ENCODE measurements around the gene FANK1.

FANK1 gene

DNA sequence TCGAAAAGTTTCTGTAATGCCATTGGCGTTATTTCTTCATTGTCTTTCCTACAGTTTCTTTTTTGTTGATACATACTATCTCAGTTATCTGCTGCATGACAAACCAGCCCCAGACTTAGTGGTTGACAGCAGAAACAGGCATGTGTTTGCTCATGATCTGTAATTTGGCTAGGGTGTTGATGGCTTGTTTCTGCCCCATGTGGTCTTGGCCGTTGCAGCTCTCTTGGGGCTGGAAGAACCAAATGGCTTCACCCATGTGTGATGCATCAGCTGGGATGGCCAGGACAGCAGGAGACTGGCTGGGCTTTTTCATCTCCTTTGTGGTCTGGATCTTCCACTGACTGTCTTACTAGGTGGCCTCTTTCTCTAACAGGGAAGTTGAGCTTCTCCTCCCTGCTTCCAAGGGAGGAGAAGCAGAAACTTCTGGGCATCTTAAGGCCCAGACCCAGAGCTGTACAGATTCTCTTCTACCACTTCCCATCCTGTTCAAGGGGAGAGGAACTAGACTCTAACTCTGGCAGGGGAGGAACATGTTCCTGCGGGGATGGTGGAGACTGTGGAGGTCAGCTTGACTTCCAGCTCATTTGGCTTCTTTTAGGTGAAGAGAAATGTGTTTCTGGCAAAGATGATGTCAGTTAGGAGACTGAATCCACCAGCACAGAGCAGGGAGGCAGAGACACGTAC, 89.3 kb downstream of the FANK1 start:
- DNase-seq, result no peak

DNA sequence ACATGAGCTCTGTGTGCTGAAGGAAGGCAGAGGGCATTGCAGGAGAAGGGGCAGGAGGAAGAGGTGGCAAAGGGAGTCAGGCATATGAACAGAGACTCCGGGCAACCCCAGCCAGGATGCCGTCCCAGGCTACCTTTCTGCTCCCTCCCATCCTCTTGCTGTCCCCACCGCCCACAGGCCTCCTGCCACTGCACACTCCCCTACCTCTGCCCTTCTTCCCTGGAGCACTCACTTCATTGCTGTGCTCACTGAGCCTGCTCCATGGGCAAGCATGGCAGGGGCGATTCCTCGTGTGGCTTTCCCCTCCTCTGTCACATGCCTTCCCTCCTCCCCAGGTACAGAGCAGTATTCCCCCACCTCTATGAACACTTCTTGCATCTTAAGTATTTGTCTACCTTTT, 93.4 kb downstream of the FANK1 start:
- no peak for DNase-seq

DNA sequence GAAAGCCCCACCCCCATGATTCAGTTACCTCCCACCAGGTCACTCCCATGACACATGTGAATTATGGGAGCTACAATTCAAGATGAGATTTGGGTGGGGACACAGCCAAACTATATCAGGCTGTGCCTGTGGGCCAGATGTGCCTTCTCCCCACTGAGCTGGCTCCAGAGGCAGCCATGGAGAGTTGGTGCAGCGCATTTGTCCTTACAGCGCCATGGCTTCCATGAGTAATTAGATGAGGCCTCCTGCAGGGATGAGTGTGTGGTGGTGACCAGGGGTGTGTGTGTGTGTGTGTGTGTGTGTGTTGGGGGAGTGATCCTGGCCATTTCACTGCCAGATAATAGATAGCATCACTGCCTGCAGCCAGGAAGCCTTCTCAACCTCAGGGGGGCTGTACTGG, 94.6 kb downstream of the FANK1 start:
- no peak for DNase-seq

DNA sequence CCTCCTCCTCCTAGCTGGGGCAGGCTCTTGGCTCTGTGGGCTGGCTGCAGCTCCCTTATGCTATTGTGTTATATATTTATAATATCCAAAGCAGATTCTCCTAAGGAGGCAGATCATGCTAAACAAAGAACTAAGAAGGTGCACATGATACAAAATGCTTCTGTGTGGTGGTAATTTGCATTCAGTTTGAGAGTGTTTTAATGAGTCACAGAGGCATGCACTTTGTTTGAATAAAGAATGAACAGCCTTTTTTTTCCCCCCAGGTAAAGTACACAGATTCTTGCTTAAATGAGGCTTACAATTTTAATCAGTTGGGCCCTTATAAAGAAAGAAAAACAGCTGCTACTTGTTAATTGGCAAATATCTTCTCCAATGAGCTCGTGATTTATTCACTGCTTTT, 95.0 kb downstream of the FANK1 start:
- peak in 1 of 51 donors; percentile 35 for DNase-seq

DNA sequence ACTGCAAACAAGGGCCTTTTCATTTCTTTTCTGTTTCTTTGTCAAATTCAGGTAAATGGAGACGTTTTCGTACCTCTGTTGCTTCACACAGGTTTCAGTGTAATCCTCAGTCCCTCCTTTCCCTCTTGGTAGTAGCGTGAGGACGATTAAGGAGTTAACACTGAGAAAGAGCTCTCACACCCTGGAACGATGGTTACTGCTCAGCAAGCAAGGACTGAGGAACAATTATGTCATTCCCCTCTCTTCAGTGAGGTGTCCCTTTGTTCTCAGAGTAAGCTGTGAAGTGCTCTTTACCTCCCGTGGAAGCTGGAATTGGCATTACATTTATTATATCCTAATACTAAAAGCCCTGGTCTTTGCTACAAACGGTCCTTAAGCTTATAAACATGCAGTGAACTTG, 95.9 kb downstream of the FANK1 start:
- DNase-seq, result peak in 1 of 51 donors; percentile 34

DNA sequence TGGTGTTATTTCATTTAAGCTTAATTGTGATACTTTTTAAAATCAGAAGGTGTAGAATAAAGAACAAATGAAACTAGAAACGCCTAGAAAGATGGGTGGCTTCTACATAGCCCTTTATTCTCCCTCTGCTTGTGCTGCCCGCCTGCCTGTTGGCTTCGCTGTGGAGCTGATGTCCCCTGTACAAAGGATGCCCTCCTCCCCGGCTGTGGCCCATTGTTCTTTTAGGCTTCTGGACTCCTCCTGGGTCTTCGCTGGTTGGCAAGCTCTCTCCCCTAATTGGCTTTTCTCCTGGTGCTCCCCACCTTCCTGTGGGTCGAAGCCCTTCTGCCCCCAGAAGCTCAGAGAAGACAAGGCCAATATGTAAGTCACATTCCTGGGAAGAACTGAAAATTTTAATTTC, 98.2 kb downstream of the FANK1 start:
- DNase-seq, result no peak

DNA sequence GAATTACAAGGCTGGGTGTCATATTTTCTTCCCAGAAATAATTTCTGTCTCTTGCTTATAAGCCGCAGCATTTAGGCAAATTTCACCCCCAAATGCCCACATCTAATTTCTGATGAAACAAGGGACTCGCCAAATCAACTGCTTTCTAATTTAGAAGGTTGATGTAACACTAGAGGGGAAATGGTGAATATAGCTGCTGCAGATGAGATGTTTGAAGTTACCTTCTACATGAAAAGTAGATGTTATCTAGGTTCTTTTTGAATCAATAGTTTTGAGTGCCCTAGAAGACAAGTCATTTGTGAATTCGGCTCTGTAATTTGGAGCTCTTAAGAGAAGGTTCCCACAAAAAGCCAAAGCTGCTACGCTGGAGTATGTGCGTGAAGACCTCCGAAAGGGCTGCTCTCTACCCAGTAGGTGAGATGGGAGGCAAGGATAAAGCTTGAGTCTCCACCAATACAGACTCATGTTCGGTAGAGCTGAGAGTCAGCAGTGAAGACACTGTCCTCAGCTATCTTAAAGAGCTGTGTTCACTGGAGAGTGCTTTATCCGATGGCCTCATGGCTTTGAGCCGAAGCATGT, 99.5 kb downstream of the FANK1 start:
- no peak for DNase-seq

DNA sequence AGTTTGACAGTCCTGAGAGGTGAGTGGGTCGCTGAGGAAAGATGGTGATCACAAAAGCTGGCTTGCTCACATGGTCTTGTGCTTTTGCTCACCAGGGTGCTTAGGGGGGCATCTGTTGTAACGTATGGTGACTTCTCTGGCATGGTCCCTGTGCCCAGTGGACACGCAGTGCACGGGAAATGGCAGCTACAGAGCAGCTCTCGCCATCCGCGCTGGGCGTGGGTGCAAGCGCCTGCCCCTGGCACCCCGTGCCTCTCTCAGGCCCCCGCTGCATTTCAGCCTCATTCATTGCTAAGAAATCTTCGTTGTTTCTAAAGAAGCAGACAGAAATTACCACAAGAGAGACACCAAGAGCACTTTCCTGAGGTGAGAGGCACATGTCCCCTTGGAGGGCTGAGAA, 101.2 kb downstream of the FANK1 start:
- DNase-seq, result no peak

DNA sequence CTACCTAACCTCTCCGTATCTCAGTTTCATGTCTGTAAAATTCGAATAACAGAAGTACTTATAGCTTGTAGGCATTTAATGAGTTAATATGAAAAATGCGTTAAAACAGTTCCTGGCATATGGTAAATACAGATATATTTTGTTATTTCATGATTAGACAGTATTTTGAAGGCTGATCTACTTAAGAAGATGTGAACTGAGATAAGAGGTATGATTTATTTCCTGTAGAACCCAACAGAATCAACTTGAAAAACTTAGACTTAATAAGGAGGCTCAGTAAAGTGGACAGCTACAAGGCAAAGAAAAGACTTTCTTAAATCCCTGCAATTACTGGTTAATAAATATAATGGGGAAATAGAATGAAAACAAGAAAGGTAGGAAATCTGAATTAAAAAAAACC, 103.3 kb downstream of the FANK1 start:
- DNase-seq, result no peak

DNA sequence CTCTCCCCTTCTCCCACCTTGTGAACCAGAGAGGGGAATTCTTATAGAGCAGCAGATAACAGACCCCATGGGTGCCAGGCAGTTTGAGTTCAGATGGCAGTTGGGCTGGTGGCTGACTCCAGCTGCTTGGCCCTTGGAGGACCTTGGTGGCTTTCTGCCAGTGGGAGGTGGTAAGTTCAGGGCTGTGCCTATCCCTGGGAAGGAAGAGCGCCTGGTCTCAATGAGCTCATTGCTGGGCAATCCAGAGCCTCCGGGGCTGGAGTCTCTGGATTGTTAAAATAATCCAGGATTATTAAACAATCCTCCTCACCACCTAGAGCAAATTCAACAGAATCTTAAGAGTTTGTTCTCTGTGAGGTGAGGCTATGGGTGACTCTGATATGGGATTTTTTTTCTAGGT, 105.2 kb downstream of the FANK1 start:
- DNase-seq, result no peak

DNA sequence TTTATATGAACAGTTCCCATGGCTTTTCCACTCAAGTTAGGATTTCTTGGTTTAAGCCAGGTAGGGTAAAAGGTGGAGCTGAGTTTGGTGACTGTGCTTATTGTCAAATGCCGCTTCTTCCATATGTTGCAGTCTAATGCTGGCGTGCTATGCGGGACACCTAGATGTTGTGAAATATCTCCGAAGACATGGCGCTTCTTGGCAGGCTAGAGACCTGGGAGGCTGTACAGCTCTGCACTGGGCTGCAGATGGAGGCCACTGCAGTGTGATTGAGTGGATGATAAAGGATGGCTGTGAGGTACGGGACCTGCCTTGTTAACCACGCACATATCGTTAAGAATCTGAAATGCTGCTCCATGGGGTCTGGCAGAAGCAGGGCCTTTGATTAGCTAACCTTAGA, 108.4 kb downstream of the FANK1 start:
- no peak for DNase-seq

DNA sequence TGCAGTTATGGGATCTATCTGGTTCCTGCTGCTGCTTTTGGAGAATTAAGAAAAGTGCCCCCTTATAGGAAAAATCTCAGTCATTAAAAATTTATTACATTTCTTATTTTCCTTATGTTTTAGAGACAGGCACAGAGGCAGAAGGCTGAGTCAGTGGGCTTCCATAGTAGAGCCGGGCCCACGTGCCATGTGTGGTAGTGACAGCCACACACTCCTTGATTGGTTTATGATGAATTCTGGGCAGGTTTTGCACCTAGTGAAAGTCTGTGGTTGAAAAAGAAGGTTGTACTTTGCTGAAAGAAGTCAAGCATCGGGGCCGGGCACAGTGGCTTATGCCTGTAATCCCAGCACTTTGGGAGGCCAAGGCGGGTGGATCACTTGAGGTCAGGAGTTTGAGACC, 109.9 kb downstream of the FANK1 start:
- no peak for DNase-seq

DNA sequence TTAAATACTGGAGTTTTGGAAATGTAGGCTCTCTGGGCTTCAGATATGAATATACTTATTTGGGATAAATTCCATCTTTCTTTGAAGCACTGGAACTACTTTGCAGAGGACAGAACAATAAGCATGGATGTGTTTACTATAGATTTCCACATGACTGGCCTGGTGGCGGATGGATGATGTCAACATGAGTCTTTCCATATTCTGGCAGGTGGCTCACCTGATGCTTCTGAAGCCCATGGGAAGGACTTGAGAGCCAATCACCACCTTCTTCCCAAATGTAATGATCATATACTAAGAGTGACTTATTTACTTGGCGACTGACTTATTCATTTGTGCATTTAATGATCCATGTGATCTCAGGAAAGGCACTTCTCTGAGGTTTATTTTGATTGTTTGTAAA, 110.5 kb downstream of the FANK1 start:
- DNase-seq, result no peak

DNA sequence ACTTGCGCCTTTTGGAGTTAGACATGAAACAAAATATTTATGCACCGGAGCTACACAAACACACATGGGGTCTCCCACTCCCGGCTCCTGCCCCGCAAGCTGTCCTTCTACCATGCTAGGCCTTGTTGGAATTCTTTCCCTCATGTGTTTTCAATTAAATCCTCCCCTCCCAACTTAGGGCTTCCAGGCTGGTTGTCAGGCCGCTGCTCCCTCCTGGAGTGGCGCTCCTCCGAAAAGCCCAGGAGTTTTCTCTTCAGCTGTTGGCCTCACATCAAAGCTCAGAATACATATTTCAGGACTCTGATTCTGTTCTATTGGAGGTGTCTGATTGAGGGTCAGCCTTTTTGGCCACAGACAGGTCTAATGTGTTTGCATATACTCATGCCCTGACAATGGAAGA, 113.3 kb downstream of the FANK1 start:
- no peak for DNase-seq

DNA sequence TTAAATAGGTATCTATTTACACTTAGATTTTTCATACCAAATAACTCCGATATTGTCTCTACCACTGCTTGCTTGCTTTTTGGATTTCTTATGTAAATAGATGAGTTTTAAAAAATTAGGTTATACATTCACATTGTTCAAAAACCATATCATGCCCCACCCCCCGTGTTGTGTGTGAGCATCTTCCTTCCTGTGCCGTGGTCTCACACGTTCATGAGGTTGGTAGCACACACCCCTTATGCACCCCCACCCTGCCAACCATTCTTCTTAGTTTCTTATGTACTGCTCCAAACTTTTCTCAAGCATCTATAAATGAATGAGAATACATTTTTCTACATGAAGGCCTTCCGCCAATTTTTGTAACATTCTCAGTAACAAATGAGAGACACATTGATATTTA, 115.6 kb downstream of the FANK1 start:
- no peak for DNase-seq

DNA sequence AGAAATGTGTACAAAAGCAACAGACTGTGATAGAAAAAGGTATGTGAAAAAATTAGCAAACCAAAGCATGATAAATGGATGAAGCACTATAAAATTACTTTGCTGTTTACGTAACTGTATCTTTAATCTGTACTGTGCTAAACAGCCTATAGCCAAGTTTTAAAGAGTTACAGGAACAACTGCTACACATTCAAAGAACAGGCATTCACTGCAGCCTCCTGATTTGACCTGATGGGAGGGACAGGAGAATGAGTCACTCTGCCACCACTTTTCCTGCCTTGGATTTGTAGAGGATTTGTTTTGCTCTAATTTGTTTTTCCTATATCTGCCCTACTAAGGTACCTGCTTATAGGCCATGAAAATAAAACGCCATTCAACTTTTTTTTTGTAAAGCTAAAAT, 116.1 kb downstream of the FANK1 start:
- no peak for DNase-seq

DNA sequence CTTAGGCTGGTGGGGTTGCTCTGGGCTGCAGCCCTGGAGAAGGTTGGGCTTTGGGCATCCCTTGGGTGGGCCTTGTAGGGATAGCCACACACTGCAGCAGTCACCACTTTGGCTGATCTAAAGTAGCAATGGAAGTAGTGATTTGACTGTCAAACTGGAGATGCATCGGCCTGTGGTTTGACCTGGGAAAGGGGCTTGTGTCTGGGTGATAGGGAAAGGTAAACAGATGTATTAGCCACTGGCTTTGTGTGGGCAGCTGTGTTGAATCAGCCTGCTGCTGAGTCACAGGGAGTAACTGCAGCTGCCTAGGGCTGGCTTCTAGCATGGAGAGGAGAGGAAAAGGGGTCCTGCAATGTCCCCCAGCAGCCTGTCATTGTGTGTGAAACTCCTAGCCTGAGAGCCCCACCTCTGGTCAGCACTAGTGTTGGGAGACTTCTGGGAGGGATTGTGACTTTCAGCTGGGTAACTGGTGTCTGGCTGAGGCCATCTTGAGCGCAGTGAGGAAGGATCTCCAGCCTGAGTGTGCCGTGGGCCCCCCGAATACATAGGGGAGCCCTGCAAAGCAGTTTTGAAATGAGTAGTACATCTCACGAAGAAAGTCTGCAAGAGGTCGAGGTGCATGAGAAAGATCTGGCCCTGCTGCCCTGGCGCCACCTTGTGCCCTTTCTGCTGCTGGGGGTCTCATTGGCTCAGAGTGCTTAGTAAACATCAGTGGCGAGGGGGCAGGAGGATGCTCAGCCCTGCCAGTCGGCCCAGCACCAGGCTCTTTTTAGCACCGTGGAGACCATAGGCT, 117.3 kb downstream of the FANK1 start:
- no peak for DNase-seq

DNA sequence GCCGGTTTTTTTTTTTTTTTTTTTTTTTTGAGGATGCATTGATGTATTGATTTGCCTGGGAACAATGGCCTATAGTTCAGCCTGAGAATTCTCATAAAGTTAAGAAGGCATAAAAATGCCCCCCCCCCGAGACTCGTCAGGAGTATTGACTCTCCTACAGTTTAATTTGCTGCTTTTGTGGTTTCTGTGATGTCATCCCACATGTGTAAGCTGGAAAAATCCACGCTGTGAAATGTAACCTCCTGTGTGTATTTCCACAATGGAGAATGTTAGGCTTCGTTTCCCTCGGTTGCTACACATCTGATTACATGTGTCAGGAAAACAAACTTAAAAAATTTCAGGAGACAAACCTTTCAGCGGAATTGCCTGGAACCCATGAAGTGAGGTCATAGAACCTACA, 117.9 kb downstream of the FANK1 start:
- no peak for DNase-seq

DNA sequence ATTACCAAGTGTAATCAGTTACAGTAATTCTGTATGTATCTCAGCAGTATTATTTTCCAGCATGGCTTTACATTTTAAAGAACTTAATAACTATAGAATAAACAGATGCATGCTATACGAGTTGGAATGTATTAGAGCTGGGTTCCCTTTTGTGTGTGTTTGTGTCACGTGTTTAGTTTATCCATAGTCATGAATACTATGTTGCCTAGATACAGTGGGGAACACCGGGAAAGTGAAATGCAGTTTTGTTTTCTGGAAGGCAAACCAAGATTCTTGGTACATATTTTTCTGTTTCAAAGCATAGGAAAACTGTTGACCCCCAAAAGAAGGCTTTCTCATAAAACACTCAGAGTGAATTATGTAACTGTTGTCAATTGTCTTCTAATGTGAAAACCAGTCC, 119.0 kb downstream of the FANK1 start:
- no peak for DNase-seq

DNA sequence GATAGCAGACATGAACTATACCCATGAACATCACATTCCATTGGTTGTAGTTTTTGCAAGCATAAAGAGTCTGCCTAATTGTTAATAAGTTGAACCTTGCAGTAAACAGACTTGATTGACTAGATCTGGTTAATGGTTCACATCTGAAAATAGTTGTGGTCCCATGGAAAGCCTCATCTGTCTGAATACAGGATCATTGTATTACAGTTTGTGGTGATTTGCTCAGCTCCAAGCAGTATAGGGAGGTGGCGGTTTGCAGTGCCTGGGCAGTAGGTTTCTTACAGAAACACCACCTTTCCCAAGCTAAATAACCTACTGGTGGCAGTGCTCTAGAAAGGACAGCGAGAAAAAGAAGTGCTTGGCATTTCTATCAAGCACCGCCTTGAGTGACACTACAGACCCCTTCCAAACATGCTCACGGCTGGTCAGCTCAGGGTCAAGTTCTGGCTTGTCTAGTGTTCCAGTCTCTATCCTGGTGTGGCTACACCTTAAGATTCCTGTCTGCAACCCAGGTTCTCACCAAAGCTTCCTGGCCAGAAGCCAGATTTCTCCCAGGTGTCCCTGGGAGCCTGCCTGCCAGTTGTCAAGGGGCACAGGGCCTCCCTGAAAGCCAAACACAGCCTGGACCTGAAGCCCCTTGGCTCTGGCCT, 119.9 kb downstream of the FANK1 start:
- no peak for DNase-seq

DNA sequence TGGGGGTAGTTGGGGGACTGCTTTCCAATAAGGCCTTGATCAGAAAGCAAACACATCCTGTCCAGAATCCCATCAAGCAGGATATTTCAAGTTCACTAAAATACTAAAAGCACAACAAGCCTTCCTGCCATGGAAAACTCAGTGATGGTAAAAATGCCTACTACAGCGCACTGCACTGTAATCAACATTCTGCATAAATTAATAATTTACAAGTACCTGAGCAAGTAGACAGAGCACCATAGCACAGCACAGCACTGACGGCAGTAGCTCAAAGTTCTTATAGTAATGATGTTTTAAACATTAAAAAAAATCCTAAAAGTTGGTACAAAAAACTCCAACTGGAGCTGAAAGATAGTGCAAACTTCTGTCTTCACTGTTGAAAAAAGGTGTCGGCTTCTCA, 120.5 kb downstream of the FANK1 start:
- no peak for DNase-seq

DNA sequence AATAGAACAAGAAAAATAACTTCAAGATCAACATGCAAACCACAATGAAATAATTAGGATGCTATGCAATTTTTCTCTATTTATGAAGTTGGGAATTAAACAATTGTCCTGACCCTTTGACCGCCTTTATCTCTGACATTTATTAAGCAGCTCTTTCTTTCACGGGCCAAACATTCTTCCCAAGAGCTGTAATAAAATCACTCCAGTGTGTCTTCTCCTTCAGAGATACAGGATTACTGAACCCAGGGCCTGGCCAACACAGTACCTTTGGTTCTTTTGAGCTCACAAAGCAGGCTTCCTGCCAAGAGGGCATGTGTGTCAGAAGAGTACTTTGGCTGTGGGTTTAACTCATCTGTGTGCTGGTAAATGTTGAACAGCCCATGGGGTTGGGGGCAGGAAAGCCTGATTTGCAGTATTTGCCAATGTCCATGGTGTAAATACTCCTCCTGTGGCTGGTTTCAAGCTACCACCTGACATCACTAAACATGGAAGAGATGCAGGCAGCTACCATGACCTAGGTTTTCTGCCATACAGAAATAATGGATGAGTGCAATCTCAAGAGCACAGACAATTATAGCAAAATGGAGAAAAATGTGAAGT, 121.7 kb downstream of the FANK1 start:
- no peak for DNase-seq

Data from hypothalamus (tissue), 51 donors.